ENCODE data around the gene POLR3E.

- TF ChIP-seq POLR2AphosphoS5 (IDR thresholded peaks at IDR 0.05; ENCODE audit: low read depth, low read length) (no peak), POLR2A (IDR thresholded peaks at IDR 0.05; ENCODE audit: low read depth, low read length) (no peak), POU2F2 (IDR thresholded peaks at IDR 0.05; ENCODE audit: low read depth, low read length) (no peak), TAF1 (IDR thresholded peaks at IDR 0.05; ENCODE audit: low read depth, low read length) (no peak), SPI1 (IDR thresholded peaks at IDR 0.05; ENCODE audit: low read depth, low read length) (no peak)
Observed at GRCh38 chr16:22317625-22318024, 20.4 kb downstream of the POLR3E start.
